GM19035 (cell line): ENCODE data around the gene ZMYM5.
"Not testable (repeated sequence)": the region's sequence is repeated elsewhere in the genome, so short reads cannot be mapped to it uniquely, and the experiment has no call there.

Experiments
- ATAC-seq: cut with Tn5 transposase; IDR thresholded peaks from one replicate; pipeline ENCODE4 v1.9.1; 2021; ENCODE audit not compliant: unreplicated experiment

Gene ZMYM5

DNA sequence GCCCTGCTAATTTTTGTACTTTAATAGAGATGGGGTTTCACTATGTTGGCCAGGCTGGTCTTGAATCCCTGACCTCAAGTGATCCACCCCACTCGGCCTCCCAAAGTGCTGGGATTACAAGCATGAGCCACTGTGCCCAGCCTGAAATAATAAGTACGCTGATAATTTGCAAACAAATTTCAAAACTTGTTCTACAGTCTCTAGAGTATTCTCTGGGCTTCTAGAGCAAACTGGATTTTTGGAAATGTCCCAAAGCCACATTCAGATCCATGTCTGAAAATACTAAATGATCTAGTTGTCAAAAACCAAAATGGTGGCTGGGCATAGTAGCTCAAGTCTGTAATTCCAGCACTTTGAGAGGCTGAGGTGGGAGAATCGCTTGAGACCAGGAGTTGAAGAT lies 40.8 kb downstream of the ZMYM5 start:
- ATAC-seq: no peak

DNA sequence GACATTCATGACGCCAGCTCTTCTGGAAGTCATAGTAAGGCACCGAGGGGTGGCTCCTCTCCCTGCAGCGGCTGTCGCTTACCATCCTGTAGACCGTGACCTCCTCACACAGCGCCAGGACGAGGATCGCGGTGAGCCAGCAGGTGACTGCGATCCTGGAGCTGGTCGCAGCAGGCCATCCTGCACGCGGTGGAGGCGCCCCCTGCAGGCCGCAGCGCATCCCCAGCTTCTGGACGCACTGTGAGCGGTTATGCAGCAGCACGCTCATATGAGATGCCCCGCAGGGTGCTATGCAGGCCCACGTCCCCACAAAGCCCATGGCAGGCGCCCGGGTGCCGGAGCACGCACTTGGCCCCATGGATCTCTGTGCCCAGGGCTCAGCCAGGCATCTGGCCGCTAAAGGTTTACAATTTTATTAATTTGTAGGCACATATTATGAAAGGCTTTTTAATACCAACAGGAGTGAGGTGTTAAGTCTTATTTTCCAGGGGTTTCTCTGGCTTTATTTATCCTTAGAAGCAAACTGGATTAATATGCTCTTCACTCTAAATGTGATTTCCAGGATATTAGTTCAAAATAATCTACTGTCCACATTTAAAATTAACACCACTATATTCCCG lies 45.1 kb downstream of the ZMYM5 start:
- ATAC-seq: no peak

GRCh38 chr13:19817510-19818158 lies 45.8 kb downstream of the ZMYM5 start:
- no peak for ATAC-seq

DNA sequence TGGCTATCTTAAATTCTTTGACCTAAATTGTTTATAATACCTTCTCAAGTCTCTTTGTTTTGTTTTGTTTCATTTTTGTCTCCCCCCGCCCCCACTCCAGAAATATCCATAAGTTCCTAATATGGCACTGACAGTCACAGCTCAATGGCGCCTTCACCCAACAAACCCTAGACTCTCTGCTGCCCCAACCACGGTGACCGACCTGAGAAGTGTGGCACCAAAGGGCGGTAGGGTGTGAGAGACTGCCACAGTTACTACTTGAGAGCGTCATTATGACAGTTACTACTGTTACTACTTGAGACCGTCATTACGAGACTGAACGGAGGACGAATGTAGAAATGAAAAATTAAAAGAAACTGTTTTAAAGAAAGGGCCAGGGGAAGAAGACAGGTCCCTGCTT lies 46.3 kb downstream of the ZMYM5 start:
- ATAC-seq: no peak

GRCh38 chr13:19815842-19816241 lies 47.6 kb downstream of the ZMYM5 start:
- not testable (repeated sequence) for ATAC-seq

DNA sequence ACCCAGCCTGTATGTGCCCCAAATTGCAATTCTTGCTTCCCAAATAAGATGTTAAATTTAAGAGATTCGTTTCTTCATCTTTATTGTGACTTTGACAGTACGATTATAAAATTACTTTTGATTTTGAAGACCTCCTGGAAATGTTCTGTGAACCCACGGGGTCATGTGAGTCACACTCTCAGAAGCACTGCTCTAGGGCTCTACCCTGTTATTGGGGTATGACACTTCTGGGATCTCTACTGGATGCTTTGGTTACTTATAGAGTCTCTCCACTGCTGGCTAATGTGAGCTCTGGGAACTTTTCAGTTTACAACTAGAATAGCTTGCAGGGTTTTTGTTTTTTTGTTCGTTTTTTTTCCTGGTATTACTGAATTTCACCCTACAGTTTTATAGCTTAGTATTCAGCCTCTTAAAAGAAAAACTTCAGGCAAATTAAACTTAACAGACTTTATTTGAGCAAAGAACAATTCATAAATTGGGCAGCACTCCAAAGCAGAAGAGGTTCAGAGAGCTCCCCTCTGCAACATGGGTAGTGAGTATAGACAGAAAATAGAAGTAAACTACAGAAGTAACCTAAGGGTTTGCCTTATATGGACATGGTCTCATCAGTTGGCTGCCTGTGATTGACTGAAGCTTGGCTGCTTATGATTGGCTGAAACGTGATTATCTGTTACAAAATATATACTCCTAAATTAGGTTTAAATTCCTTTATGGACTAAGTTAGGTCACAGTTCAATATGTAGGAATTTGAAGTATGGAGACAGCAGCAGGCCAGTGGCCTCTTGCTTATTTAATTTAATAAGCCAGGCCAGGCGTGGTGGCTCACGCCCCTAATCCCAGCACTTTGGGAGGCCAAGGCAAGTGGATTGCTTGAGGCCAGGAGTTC lies 52.2 kb downstream of the ZMYM5 start:
- no peak for ATAC-seq

DNA sequence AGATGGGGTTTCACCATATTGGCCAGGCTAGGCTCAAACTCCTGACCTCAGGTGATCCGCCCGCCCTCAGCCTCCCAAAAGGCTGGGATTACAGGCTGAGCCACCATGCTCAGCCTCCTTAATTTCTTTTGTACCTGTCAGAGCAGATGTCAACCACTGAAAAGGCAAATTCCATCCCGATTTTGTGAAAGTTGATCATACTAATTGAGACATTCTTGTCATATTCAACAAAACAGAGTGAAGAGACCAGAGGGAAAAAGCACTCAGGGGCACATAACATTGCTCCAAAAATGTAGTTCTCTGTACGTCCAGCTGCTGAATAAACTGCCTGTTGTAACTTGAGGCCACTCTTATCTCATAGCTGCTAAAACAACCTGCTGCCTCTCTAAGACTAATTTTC lies 53.3 kb downstream of the ZMYM5 start:
- no peak for ATAC-seq

- no peak for ATAC-seq
Observed at GRCh38 chr13:19805765-19806164, 57.7 kb downstream of the ZMYM5 start.

- ATAC-seq: no peak
Observed at GRCh38 chr13:19795956-19796355, 67.5 kb downstream of the ZMYM5 start.

DNA sequence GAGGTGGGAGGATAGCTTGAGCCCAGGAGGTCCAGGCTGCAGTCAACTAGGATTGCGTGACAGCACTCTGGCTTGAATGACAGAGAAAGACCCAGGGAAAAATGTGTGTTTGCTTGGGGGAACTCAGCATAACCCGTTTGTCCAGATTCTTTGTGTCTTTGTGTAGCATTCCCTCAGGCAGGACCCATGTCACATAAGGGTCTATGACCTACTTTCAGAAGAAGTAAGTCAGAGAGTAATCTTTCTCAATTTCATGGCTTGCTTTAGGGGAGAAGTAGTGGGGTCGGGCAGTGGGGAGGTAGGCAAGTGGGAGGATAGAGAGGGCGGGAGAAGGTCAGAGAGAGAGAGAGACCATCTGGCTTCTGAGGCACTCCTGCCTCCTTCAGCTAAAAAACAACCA lies 68.8 kb downstream of the ZMYM5 start:
- no peak for ATAC-seq

GRCh38 chr13:19791953-19792537 lies 71.4 kb downstream of the ZMYM5 start:
- no peak for ATAC-seq

GRCh38 chr13:19782727-19783682 lies 80.4 kb downstream of the ZMYM5 start, which contains the start of gene PSPC1:
PSPC1 (minus strand) TSS chr13:19782945; CDS start chr13:19782757, 188 bp downstream.
- ATAC-seq: peak; percentile 93

DNA sequence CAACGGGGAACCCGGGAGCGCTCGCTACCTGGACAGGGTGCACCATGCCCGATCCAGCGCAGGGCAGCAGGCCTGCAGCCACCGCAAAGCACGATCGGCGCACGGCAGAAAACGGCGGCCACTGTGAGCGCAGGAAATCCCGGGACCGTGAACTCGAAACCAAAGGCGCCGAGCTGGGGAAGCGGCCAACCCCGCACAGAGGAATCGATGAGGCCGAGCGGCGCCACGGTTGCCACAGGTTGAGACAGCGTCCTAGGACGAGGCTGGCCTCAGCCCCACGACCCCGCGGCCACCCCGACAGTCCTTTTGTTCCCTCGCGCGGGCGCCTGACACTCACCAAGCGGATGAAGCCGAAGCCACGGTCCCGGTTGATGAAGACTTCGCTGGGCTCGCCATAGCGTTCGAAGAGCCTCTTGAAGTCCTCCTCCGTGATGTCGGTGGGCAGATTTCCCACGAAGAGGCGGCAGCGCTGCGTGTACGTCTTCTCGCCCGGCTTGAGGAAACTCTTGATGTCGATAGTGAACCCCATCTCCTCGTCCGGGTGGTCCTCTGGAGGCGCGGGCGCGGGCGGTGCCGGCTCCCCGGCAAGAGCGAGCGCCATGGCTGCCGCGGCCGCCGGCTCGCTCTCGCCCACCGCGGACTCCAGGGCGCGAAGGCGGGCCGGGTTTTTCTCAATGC lies 81.3 kb downstream of the ZMYM5 start:
- peak; percentile 36 for ATAC-seq

DNA sequence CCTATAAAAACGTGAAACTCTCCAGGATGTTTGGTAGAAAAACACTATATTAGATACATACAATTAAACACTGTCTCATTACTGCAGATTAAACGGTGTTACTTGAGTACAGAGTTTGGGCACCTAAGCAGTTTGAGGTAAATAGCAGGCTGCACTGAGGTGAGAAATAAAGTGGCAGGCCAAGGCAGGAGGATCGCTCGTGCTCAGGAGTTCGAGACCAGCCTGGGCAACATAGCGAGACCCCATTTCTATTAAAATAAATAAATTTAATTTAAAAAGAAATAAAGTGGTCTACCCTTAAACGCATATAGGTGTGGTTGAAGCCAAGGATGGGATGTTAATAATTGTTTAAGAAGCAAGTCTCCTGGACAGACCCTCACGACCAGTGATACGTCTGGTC lies 81.9 kb downstream of the ZMYM5 start:
- ATAC-seq: no peak

GRCh38 chr13:19780753-19781418 lies 82.6 kb downstream of the ZMYM5 start:
- not testable (repeated sequence) for ATAC-seq
